GM19351 (cell line): ENCODE data around the gene ANO2.

Experiments used
- ATAC-seq: cut with Tn5 transposase; IDR thresholded peaks from one replicate; pipeline ENCODE4 v1.9.1; 2021; ENCODE audit warnings: mild to moderate bottlenecking, moderate library complexity; ENCODE audit not compliant: unreplicated experiment

ANO2 gene

GRCh38 chr12:5630726-5631125 is 314.3 kb downstream of the ANO2 start:
- no peak for ATAC-seq

- ATAC-seq: no peak
Measured at GRCh38 chr12:5628501-5628900, 316.6 kb downstream of the ANO2 start.

- ATAC-seq: no peak
Measured at GRCh38 chr12:5627053-5627630, 317.9 kb downstream of the ANO2 start.

- no peak for ATAC-seq
Measured at GRCh38 chr12:5626151-5626550, 318.9 kb downstream of the ANO2 start.

- no peak for ATAC-seq
Measured at GRCh38 chr12:5624486-5625272, 320.4 kb downstream of the ANO2 start.

- no peak for ATAC-seq
Measured at GRCh38 chr12:5623411-5623810, 321.6 kb downstream of the ANO2 start.

GRCh38 chr12:5622280-5622679 is 322.8 kb downstream of the ANO2 start:
- ATAC-seq: no peak

- ATAC-seq: no peak
Measured at GRCh38 chr12:5621329-5621728, 323.7 kb downstream of the ANO2 start.

GRCh38 chr12:5620896-5621295 is 324.2 kb downstream of the ANO2 start:
- ATAC-seq: no peak

GRCh38 chr12:5619628-5620027 is 325.4 kb downstream of the ANO2 start:
- ATAC-seq: no peak

- ATAC-seq: no peak
Measured at GRCh38 chr12:5616854-5617253, 328.2 kb downstream of the ANO2 start.

- no peak for ATAC-seq
Measured at GRCh38 chr12:5615760-5616159, 329.3 kb downstream of the ANO2 start.

- no peak for ATAC-seq
Measured at GRCh38 chr12:5614256-5614655, 330.8 kb downstream of the ANO2 start.

GRCh38 chr12:5612556-5613410 is 332.3 kb downstream of the ANO2 start:
- ATAC-seq: no peak

- ATAC-seq: no peak
Measured at GRCh38 chr12:5611162-5611561, 333.9 kb downstream of the ANO2 start.

- no peak for ATAC-seq
Measured at GRCh38 chr12:5599378-5599777, 345.7 kb downstream of the ANO2 start.

- no peak for ATAC-seq
Measured at GRCh38 chr12:5593998-5594397, 351.1 kb downstream of the ANO2 start.

GRCh38 chr12:5593086-5593485 is 352.0 kb downstream of the ANO2 start:
- ATAC-seq: no peak

- no peak for ATAC-seq
Measured at GRCh38 chr12:5592310-5592709, 352.7 kb downstream of the ANO2 start.

GRCh38 chr12:5590316-5590715 is 354.7 kb downstream of the ANO2 start:
- no peak for ATAC-seq

- no peak for ATAC-seq
Measured at GRCh38 chr12:5589054-5589453, 356.0 kb downstream of the ANO2 start.

- ATAC-seq: no peak
Measured at GRCh38 chr12:5588591-5588990, 356.5 kb downstream of the ANO2 start.
